Activated CD4-positive, alpha-beta memory T cell treated with anti-CD3 and anti-CD28 coated beads, Interleukin-2, amount 10 ng/mL, durations not matched to agents 7 days and 5 days (primary cell): ENCODE results near the gene BEGAIN. TPM values are rescaled to one million over a fixed set of nuclear protein-coding genes. Genes with fewer than 3 reads are reported as not detected.

Experiments used
- CTCF ChIA-PET: fragments of 350-600 bp; sonication (Branson Sonifier 250); formaldehyde crosslinking; loops from one replicate; lab custom pipeline; 2021; ENCODE audit warnings: antibody characterized with exemption, inconsistent platforms; lab: Charles Lee
- POLR2A ChIA-PET: fragments of 350-600 bp; sonication (Branson Sonifier 250); formaldehyde crosslinking; loops from one replicate; lab custom pipeline; 2021; ENCODE audit warnings: antibody characterized with exemption; lab: Charles Lee
- DNase-seq: peaks from one replicate; pipeline ENCODE4 v3.0.0-alpha.2; 2020
- H3K27ac Mint-ChIP-seq: one replicate; pipeline ENCODE4 v1.8.0; 2021; ENCODE audit warnings: mild to moderate bottlenecking, mixed read lengths
- H3K27me3 Mint-ChIP-seq: one replicate; pipeline ENCODE4 v1.8.0; 2021; ENCODE audit warnings: mixed read lengths
- H3K36me3 Mint-ChIP-seq: one replicate; pipeline ENCODE4 v1.8.0; 2021; ENCODE audit warnings: low read depth, mixed read lengths
- H3K4me1 Mint-ChIP-seq: one replicate; pipeline ENCODE4 v1.8.0; 2021; ENCODE audit warnings: mixed read lengths
- H3K4me3 Mint-ChIP-seq: one replicate; pipeline ENCODE4 v1.8.0; 2021; ENCODE audit warnings: mild to moderate bottlenecking, mixed read lengths
- H3K9me3 Mint-ChIP-seq: one replicate; pipeline ENCODE4 v1.8.0; 2021; ENCODE audit warnings: mixed read lengths
- total RNA-seq, 2 experiments: library from RNA; stranded (reverse); gene quantifications; one replicate each; pipeline ENCODE4 v1.2.3, GENCODE V29; 2021

The BEGAIN gene
- total RNA-seq, 2 experiments from 2014 or later = 2.7 to 3.1 TPM

- peaks cover 10% of the 10 kb centered on the region for H3K36me3 Mint-ChIP-seq
- H3K27ac Mint-ChIP-seq = no peak overlapping the region
- no peaks in the 10 kb centered on the region for H3K4me1 Mint-ChIP-seq
- H3K4me3 Mint-ChIP-seq = no peak overlapping the region
- ChIA-PET POLR2A (no interaction called here), CTCF (no interaction called here)
- DNase-seq = no peak
- peaks cover 41% of the 10 kb centered on the region for H3K27me3 Mint-ChIP-seq
- H3K9me3 Mint-ChIP-seq = peaks cover 12% of the 10 kb centered on the region
These were observed 16.9 kb upstream of the BEGAIN start for GRCh38 chr14:100604121-100604501.

DNA sequence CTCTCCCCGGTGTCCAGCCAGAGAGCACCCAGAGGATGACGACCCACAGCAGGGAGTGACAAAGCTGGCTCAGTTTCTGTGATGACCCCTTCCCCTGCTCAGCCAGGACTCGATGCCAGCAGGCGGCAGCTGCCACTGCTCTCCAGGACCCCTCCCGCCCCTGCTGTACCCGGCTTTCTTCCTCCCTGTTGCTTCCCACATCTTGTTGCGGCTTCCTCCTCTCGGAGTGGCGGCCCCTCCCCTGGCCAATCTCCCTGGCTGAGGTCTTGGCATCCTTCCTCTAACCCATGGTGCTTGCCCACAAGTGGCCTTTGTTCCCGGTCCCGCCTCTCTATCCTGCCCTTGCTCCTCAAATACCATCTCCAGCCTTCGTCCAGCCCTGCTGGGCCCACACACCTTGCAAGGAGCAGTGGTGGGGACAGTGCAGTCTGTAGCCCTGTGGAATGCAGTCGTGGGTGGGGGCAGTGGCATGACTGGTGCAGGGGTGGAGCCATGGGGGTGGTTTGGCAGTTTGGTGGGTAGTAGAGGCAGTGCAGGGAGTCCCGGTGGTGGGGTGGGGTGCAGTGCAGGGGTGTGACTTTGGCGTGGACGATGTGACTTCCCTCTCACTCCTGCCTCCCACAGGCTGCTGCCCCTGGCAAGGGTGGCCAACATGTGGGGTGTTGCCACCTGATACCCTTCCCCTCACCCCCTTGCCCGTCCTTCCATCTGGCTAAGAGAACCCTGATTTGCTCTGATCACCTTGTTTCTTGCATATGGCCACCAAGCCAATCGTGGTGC, 16.3 kb upstream of the BEGAIN start:
- no peak for DNase-seq
- H3K36me3 Mint-ChIP-seq = peaks cover 10% of the 10 kb centered on the region
- peaks cover 46% of the 10 kb centered on the region for H3K27me3 Mint-ChIP-seq
- H3K4me1 Mint-ChIP-seq = no peaks in the 10 kb centered on the region
- ChIA-PET POLR2A (no interaction called here), CTCF (no interaction called here)
- H3K27ac Mint-ChIP-seq = no peak overlapping the region
- H3K4me3 Mint-ChIP-seq = no peak overlapping the region
- H3K9me3 Mint-ChIP-seq = peaks cover 12% of the 10 kb centered on the region

DNA sequence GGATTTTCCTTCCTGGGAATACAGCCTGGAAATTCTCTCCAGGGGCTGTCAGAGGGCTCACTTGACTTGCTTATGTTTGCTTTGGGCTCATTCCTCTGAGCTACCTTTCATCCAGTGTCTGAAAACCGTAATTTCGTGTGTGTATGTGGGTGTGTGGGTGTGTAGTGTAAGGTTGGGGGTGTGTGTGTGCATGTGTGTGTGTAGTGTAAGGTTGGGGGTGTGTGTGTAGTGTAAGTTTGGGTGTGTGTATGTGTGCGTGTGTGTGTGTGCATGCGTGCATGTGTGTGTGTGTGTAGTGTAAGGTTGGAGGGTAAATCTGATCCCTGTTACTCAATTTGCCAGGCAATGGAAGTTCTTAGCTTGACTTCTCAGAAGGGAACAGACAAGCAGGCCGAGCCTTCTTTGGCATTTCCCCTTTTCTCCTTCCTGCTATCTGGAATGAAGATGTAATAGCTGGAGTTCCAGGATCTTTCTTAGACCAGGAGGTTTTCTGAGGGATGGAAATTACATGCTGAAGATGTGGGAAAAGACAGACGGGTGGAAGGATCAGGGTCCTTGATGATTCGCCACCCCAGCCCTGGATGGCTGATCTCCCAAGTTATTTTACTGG, 15.5 kb upstream of the BEGAIN start:
- H3K4me1 Mint-ChIP-seq = no peaks in the 10 kb centered on the region
- H3K27me3 Mint-ChIP-seq = peaks cover 54% of the 10 kb centered on the region
- DNase-seq = no peak
- no peak overlapping the region for H3K4me3 Mint-ChIP-seq
- peaks cover 12% of the 10 kb centered on the region for H3K9me3 Mint-ChIP-seq
- POLR2A ChIA-PET = no interaction called here
- H3K27ac Mint-ChIP-seq = no peak overlapping the region
- H3K36me3 Mint-ChIP-seq = peaks cover 10% of the 10 kb centered on the region
- CTCF ChIA-PET = interaction anchor here (1.3 kb wide), 1 partner anchor 43 kb away, joined by 5 read pairs; no protein-coding TSS in a partner anchor

DNA sequence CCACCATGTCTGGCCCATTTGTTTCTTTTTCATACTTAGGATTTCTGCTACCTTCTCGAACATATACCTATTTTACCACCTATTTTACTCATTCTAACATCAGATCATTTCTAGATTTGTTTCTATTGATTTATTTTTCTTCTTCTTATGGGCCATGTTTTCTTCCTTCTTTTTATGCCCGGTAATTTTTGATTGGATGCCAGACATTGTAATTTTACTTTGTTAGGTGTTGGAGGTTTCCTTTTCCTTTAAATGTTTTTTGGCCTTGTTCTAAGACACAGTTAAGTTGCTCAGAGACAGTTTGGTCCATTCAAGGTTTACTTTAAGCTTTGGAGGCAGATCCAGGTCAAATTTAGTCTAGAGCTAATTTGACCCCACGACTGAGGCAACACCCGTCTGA, 14.7 kb upstream of the BEGAIN start:
- Mint-ChIP-seq H3K36me3 (peaks cover 10% of the 10 kb centered on the region), H3K4me3 (no peak overlapping the region), H3K27me3 (peaks cover 61% of the 10 kb centered on the region), H3K4me1 (no peaks in the 10 kb centered on the region), H3K27ac (no peak overlapping the region), H3K9me3 (peaks cover 12% of the 10 kb centered on the region)
- POLR2A ChIA-PET = no interaction called here
- CTCF ChIA-PET = interaction anchor here (1.3 kb wide), 1 partner anchor 44 kb away, joined by 5 read pairs; no protein-coding TSS in a partner anchor
- DNase-seq = no peak

- Mint-ChIP-seq H3K4me3 (no peak overlapping the region), H3K27me3 (peaks cover 68% of the 10 kb centered on the region), H3K9me3 (peaks cover 12% of the 10 kb centered on the region), H3K27ac (no peak overlapping the region), H3K36me3 (peaks cover 10% of the 10 kb centered on the region), H3K4me1 (no peaks in the 10 kb centered on the region)
- ChIA-PET CTCF (no interaction called here), POLR2A (no interaction called here)
- no peak for DNase-seq
These were observed 13.8 kb upstream of the BEGAIN start for GRCh38 chr14:100601064-100601463.

- POLR2A ChIA-PET = no interaction called here
- peaks cover 10% of the 10 kb centered on the region for H3K36me3 Mint-ChIP-seq
- H3K4me3 Mint-ChIP-seq = no peak overlapping the region
- H3K27me3 Mint-ChIP-seq = peaks cover 75% of the 10 kb centered on the region
- no peak for DNase-seq
- H3K27ac Mint-ChIP-seq = no peak overlapping the region
- CTCF ChIA-PET = no interaction called here
- no peaks in the 10 kb centered on the region for H3K4me1 Mint-ChIP-seq
- peaks cover 12% of the 10 kb centered on the region for H3K9me3 Mint-ChIP-seq
These were observed 12.8 kb upstream of the BEGAIN start for GRCh38 chr14:100599981-100600380.

- ChIA-PET POLR2A (no interaction called here), CTCF (interaction anchor here (1.2 kb wide), 1 partner anchor 51 kb away, joined by 3 read pairs; no protein-coding TSS in a partner anchor)
- no peak for DNase-seq
- H3K27me3 Mint-ChIP-seq = peaks cover 52% of the 10 kb centered on the region
- H3K4me1 Mint-ChIP-seq = no peaks in the 10 kb centered on the region
- no peak overlapping the region for H3K27ac Mint-ChIP-seq
- no peaks in the 10 kb centered on the region for H3K9me3 Mint-ChIP-seq
- no peak overlapping the region for H3K4me3 Mint-ChIP-seq
- H3K36me3 Mint-ChIP-seq = no peaks in the 10 kb centered on the region
These were observed 7.4 kb upstream of the BEGAIN start for GRCh38 chr14:100594625-100594951.

- no peaks in the 10 kb centered on the region for H3K4me1 Mint-ChIP-seq
- peaks cover 46% of the 10 kb centered on the region for H3K27me3 Mint-ChIP-seq
- POLR2A ChIA-PET = no interaction called here
- CTCF ChIA-PET = interaction anchor here (1.2 kb wide), 1 partner anchor 52 kb away, joined by 3 read pairs; no protein-coding TSS in a partner anchor
- H3K27ac Mint-ChIP-seq = no peak overlapping the region
- no peak overlapping the region for H3K4me3 Mint-ChIP-seq
- no peak for DNase-seq
- no peaks in the 10 kb centered on the region for H3K36me3 Mint-ChIP-seq
- H3K9me3 Mint-ChIP-seq = no peaks in the 10 kb centered on the region
These were observed 6.8 kb upstream of the BEGAIN start for GRCh38 chr14:100593751-100594624.

- POLR2A ChIA-PET = no interaction called here
- H3K36me3 Mint-ChIP-seq = no peaks in the 10 kb centered on the region
- CTCF ChIA-PET = no interaction called here
- H3K4me1 Mint-ChIP-seq = no peaks in the 10 kb centered on the region
- H3K4me3 Mint-ChIP-seq = no peak overlapping the region
- peaks cover 42% of the 10 kb centered on the region for H3K27me3 Mint-ChIP-seq
- DNase-seq = no peak
- H3K9me3 Mint-ChIP-seq = no peaks in the 10 kb centered on the region
- no peak overlapping the region for H3K27ac Mint-ChIP-seq
These were observed 5.8 kb upstream of the BEGAIN start for GRCh38 chr14:100592972-100593371.

DNA sequence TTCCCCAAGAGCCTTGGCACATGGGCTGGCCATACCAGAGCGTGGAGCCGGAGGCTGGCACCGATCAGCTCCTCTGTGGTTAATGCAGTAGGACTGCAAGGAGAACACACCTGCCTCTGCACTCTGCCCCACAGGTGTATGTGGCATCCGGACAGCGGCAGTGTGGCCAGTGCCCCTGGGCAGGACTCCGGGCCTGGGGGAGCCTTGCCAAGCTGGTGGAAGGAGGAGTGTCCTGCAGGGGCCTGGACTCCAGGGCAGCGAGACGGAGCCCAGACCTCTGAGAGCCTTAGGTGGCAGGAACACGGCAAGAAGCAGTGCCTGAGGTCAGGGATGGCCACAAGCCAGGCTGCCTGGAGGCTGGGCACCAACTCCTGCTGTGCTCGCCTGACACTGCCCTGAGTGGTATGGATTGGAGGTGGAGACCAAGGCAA, 5.3 kb upstream of the BEGAIN start:
- Mint-ChIP-seq H3K4me1 (no peaks in the 10 kb centered on the region), H3K4me3 (no peak overlapping the region), H3K27ac (no peak overlapping the region), H3K27me3 (peaks cover 42% of the 10 kb centered on the region), H3K36me3 (no peaks in the 10 kb centered on the region), H3K9me3 (no peaks in the 10 kb centered on the region)
- ChIA-PET CTCF (no interaction called here), POLR2A (no interaction called here)
- DNase-seq = no peak

- POLR2A ChIA-PET = no interaction called here
- no peak for DNase-seq
These were observed 4.5 kb upstream of the BEGAIN start for GRCh38 chr14:100591453-100592371.

GRCh38 chr14:100590726-100591452, 3.7 kb upstream of the BEGAIN start:
- H3K27me3 Mint-ChIP-seq = peaks cover 31% of the 10 kb centered on the region
- H3K4me1 Mint-ChIP-seq = peaks cover 5% of the 10 kb centered on the region
- no peak for DNase-seq
- H3K9me3 Mint-ChIP-seq = no peaks in the 10 kb centered on the region
- no peak overlapping the region for H3K27ac Mint-ChIP-seq
- H3K4me3 Mint-ChIP-seq = no peak overlapping the region
- POLR2A ChIA-PET = no interaction called here
- CTCF ChIA-PET = no interaction called here
- H3K36me3 Mint-ChIP-seq = no peaks in the 10 kb centered on the region

More at GRCh38 chr14:100591453-100592371, 4.5 kb upstream of the BEGAIN start:
- Mint-ChIP-seq H3K9me3 (no peaks in the 10 kb centered on the region), H3K4me3 (no peak overlapping the region), H3K4me1 (no peaks in the 10 kb centered on the region), H3K27ac (no peak overlapping the region), H3K36me3 (no peaks in the 10 kb centered on the region), H3K27me3 (peaks cover 38% of the 10 kb centered on the region)
- CTCF ChIA-PET = no interaction called here
